HCT116 (cell line): ENCODE results near the gene ARL4A.

Experiments
- CTCF ChIP-seq, 3 experiments: fragments of 200-600 bp in 1 of 3; sonication (generic) in 1 of 3; IDR thresholded peaks in 2 of 3; conservative IDR thresholded peaks in 1 of 3; 2 replicates each; pipeline ENCODE4 v1.5.1; 2012 to 2017; ENCODE audit warnings: low read depth in 2 of 3, low read length in 2 of 3, antibody characterized with exemption in 1 of 3, borderline replicate concordance in 1 of 3, control low read depth in 1 of 3, mild to moderate bottlenecking in 1 of 3, mixed read lengths in 1 of 3, mixed run types in 1 of 3, moderate library complexity in 1 of 3; ENCODE audit not compliant: insufficient read depth in 1 of 3
- EZH2 ChIP-seq: fragments of 200-600 bp; sonication (generic); IDR thresholded peaks from 2 replicates; pipeline ENCODE4 v1.6.1; 2017; ENCODE audit warnings: antibody characterized with exemption, mixed run types
- MAX ChIP-seq: IDR thresholded peaks from 2 replicates; pipeline ENCODE4 v1.6.1; 2012
- REST ChIP-seq: IDR thresholded peaks from 2 replicates; pipeline ENCODE4 v1.6.1; 2012; ENCODE audit warnings: low read depth
- YY1 ChIP-seq: IDR thresholded peaks from 2 replicates; pipeline ENCODE4 v1.6.1; 2011; ENCODE audit warnings: low read length, low read depth, moderate library complexity, mild to moderate bottlenecking; ENCODE audit not compliant: insufficient replicate concordance; ENCODE audit errors: extremely low read depth

DNA sequence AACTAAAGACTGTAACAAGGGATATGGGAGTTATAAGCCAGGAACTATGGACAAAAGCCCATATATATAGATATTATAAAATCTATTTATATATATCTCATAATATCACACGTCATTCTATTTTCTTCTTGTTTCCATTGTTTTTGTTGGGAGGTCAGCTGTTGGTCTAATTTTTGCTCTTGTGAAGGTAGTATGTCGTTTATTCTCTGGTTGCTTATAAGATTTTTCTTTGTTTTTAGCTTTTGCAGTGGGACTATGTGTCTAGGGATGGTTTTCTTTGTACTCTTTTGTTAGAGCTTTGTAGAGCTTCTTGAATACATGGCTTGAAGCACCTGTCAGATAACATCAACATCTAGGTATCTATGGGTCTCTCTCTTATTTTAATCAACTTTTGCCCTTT, 14.0 kb downstream of the ARL4A start:
- no peak for TF ChIP-seq CTCF (IDR thresholded peaks at IDR 0.05 in 2 of 3, conservative IDR thresholded peaks at IDR 0.05 in 1 of 3; ENCODE audit: borderline replicate concordance in 1 of 3, insufficient read depth in 1 of 3, low read depth in 2 of 3, low read length in 2 of 3)
- TF ChIP-seq REST, result no peak
- no peak for TF ChIP-seq EZH2
- no peak for TF ChIP-seq MAX
- TF ChIP-seq YY1, result no peak
